Stimulated activated CD4-positive, alpha-beta T cell treated with anti-CD3 and anti-CD28 coated beads, Interleukin-12 subunit alpha, Interleukin-12 subunit beta, amount 100 ng/mL, for 48 hours (primary cell): ENCODE data around the gene UNK.
"Not testable (repeated sequence)": the region's sequence is repeated elsewhere in the genome, so short reads cannot be mapped to it uniquely, and the experiment has no call there.

Source experiments
- DNase-seq, 3 donors: peaks; one replicate each; pipeline ENCODE4 v3.0.0-alpha.2; 2020; ENCODE audit warnings: low read depth in 2 of 3, low spot score in 1 of 3

UNK gene

DNA sequence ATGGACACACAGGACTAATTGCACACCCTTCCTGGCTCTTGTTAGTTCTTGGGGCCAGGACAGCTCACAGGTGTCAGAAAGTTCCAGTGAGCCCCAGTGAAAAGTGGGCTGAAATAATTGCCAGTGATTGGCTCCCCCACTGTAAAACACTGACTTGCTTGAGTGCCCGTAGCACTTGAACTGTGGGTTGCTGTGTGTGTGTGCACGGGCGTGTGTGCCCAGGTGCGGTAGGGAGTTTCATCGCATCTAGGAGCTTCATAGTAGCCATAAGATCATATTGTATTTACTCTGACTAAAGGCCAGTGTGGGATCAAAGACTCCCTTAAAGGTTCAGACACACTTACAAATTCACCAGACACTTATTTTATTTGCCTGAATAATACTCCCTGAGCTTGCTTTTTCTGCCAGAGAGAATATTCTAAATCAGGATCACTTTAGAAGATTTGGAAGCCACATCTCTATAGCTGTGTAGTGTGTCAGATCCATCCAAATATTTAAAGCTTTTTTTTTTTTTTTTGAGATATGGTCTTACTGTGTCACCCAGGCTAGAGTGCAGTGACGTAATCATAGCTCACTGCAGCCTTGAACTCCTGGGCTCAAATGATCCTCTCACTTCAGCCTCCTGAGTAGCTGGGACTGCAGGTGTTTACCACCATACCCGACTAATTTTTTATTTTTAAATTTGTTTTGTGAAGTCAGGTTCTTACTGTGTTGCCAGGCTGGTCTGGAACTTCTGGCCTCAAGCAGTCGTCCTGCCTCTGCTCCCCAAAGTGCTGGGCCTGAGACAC, 11.4 kb downstream of the UNK start:
- DNase-seq, result no peak

DNA sequence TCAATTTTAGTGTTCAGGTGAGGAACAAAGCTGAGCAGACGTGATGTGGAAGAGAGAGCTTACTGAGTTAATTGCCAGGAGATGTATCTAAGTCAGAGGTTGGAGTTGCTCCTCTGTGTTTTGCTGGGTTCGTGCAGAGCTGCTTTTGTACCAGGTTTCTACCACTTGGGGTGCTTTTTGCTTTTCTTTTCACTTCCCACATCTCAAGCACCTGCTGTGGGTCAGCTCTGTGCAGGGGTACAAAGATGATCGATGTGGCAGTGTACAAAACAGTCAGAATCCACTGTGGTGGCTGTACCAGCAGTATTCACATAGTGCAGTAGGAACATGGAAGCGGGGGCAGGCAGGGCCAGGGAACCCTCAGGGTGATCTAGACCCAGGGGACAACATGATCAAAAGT, 14.8 kb downstream of the UNK start:
- no peak for DNase-seq

DNA sequence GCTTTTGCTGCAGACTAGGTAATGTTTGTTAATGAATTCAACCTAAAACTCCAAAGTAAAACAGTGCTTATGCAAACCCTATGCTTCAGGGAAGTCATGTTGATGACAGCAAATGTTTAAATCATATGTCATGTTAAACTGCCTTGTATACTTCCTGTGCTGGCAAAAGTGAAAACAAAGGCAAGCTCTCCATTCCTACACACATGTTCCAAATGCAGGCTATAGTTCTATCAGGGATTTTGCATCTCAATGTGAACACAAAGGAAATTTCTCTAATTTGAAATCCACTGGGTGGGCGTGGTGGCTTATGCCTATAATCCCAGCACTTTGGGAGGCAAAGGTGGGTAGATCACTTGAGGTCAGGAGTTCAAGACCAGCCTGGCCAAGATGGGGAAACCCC, 19.3 kb downstream of the UNK start:
- no peak for DNase-seq

DNA sequence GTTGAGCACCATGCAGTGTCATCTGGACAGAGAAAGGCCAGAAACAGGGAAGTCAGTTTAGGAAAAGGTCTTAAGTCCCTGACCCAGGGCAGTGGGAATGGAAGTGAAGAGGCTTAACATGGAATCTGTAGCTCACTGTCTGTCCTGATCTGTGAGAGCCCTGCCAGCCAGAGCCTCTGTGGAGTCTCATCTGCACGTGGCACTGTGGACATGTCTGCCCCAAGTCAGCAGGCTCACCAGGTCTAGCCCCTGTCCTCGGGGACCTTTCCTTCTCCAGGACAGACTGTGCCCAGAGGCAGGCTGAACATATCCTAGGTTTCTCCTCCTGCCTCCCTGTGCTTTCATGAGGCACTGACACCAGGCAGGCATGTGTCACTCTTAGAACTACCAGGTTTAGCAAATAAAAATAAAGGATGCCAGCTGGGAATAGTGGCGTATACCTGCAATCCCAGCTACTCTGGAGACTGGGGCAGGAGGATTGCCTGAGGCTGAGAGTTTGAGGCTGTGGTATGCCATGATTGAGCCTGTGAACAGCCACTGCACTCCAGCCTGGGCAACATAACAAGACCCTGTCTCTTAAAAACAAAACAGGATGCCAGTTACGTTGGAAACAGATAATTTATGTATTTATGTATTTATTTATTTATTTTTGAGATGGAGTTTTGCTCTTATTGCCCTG, 22.4 kb downstream of the UNK start:
- no peak for DNase-seq

DNA sequence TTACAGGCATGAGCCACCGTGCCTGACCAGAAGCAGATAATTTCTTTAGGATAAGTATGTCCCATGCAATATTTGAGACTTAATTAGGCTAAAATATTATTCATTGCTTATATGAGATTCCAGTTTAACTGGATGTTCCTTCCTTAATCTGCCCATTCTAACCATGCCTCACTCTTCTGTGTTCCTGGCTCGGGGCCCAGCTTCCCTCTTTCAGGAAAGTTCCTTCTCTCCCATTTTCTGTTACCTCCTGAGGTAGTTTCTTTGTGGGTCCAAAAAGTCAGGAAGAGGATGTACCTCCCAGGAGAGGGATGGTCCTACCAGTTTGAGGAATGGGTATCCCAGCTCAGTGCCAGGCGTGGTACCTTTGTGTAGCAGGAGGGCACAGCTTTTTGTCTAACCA, 23.3 kb downstream of the UNK start:
- DNase-seq, result no peak

DNA sequence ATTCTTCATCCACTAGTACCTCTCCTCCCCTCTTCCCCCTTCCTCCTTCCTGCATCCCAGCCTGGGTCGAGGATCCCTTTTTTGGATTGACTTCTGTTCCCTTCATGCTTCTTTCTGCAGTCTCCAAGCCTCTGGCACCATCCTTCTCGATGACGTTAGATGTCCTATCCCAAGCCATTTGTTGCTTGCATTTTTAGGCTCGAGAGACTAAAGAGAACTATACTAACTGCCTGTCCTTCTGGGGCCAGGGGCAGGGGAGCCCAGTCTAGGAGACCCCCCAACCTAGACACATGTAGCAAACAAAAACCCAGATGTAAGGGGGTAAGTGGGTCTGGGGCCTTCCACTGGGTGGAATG, 23.9 kb downstream of the UNK start:
- DNase-seq, result no peak

DNA sequence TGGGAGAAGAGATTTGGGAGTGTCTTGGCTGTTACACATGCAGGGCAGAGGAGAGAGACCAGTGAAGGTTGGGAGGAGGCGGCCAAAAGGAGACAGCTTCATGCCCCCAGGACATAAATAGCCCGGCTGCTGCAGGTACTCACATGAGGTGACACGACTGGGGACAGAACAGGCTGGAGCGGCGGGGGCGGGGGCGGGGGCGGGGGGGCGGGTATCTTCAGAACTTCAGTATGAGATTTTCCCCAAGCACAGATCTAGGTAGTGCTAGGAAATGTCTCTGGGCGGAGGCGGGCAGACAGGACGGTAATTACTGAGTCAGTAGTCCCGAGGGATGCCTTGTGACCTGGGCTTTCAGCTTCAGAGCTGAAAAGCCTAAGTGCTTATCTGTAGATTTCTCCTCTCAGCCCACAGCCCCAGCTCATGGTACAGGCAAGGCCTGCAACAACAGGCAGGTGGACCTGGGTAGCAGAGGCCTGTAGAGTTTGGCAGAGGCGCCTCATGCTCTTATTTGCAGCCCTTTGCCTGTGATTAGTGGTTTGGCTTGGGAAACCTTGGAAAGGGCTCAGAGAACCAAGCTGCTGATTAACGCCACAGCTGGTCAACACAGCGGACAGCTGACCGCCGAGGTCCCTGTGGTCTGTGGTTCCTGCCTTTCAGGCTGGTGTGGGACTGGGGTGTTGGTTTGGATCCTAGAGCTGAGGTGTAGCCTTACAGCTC, 24.5 kb downstream of the UNK start:
- DNase-seq, result no peak

DNA sequence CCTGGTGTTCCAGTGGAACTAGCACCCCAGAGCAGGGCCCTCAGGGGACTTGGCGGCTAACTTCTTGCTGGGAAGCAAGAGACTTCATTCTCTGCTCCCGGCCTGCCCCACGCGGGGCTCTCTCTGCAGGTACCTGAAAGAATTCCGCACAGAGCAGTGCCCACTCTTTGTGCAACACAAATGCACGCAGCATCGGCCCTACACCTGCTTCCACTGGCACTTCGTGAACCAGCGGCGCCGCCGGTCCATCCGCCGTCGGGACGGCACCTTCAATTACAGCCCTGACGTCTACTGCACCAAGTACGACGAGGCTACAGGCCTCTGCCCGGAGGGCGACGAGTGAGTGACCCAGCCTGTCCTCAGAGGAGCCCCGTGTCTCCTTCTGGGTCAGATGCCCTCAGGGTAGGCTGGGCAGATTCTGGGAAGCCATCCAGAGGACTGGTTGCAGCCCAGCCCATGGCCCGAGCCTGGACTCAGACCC, 25.1 kb downstream of the UNK start:
- no peak for DNase-seq

DNA sequence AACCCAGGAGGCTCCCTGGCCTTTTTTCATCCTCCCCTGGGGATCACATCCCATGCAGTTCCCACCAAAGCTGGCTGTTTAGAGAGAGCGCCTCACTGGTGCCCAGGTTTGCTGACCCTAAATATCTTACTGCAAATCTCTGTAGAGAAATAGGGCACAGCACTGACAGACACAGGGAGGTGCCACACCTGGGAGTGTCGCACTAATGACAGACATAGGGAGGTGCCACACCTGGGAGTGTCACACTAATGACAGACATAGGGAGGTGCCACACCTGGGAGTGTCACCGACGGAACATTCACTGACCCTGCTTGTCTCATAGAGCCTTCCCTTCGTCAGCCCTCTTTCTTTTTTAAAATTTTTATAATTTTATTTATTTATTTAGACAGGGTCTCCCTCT, 25.6 kb downstream of the UNK start:
- no peak for DNase-seq

DNA sequence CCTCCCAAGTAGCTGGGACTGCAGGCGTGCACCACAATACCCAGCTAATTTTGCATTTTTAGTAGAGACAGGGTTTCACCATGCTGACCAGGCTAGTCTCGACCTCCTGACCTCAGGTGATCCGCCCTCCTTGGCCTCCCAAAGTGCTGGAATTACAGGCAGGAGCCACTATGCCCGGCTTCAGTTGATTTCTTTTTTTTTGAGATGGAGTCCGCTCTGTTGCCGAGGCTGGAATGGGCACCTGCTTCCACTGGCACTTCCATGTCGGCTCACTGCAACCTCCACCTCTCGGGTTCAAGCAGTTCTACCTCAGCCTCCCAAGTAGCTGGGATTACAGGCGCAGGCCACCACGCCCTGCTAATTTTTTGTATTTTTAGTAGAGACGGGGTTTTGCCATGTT, 26.1 kb downstream of the UNK start:
- DNase-seq, result not testable (repeated sequence)

DNA sequence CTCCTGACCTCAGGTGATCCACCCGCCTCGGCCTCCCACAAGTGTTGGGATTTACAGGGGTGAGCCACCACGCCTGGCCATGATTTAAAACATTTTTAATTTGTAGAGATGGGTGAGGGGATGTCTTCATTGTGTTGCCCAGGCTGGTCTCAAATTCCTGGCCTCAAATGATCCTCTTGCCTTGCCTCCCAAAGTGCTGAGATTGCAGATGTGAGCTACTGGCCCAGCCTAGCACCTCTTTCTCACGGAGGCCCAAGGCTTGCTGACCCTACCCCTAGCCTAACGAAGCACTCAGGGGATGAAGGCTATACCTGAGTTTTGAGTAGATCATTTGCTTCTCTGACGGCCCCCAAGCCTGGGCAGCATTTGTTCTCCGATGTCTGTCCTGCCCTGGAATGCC, 26.6 kb downstream of the UNK start:
- DNase-seq, result no peak

DNA sequence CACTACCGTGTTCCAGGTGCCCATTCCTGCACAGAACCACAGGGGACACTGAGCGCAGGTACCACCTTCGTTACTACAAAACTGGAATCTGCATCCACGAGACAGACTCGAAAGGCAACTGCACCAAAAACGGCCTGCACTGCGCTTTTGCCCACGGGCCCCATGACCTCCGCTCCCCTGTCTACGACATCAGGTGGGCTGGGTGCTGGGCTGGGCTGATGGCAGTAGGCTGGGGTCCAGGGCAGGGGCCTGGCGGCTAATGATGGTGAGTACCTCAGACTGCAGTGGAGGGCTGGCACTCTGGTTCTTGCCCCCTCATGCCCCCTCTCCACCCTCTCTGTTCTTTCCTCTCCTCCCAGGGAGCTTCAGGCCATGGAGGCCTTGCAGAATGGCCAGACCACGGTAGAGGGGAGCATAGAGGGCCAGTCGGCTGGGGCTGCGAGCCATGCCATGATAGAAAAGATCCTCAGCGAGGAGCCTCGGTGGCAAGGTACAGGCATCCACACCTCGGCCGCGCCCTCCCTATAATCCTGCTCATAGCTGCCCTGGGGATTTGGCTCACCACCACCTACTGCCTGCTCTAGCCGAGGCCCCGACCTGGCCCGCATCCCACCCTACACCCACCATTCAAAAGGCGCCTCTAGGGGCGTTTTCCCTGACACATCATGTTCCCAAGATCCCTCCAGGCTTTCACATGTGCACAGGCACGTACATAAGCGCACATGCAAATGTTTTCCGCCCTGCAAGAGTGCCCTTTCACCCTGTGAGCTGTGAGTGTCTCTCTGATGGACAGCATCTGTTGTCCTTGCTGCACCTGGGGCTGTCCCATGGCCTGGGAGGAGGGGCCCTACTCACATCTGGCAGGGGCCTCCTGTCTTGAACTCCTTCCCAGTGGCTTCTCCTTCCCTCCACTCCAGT, 27.7 kb downstream of the UNK start:
- no peak for DNase-seq

DNA sequence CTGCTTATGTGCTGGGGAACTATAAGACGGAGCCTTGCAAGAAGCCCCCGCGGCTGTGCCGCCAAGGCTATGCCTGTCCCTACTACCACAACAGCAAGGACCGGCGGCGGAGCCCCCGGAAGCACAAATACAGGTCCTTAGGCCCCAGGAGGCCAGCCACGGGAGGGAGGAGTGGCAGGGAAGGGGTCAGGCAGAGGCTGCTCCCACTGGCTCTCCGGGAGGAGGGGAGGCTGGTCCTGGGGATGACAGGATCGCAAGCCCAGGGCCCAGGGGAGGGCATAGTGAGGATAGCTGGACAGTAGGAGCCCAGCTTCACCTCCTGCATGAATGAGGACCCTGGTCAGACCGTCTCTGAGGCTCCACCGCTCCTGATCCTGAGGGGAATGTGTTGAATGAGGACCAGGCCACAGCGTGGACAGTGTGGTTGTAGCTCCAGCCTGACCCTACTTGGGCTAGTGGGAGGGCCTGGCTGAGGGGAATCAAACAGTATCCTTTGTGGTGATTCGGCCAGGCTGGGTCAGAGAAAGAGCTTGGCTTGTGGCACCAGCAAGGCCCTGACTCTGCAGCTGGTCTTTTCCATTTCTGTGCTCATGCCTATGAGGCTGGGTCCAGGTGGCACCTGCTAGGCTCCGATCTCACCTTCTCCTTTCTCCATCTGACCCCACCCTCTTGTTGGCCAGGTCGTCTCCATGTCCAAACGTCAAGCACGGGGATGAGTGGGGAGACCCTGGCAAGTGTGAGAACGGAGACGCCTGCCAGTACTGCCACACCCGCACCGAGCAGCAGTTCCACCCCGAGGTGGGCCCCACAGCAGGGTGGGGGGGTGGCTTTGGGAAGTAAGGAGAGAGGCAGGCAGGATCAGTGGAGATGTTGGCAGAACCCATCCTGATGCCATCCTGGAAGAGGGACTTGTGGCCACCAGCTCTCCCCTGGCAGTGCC, 28.7 kb downstream of the UNK start:
- DNase-seq, result no peak

DNA sequence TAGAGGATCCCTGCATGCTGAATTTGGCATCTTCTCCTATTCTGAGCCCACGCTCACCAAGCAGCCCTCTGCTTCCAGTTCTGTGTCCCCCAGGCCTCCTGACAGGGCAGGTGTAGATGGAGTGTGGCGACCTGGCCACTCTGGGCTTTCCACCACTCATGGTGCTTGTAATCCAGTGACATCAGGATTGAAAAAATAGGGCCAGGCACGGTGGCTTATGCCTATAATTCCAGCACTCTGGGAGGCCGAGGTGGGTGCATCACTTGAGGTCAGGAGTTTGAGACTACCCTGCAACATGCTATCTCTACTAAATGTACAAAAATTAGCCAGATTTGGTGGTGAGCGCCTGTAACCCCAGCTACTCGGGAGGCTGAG, 29.4 kb downstream of the UNK start:
- no peak for DNase-seq

DNA sequence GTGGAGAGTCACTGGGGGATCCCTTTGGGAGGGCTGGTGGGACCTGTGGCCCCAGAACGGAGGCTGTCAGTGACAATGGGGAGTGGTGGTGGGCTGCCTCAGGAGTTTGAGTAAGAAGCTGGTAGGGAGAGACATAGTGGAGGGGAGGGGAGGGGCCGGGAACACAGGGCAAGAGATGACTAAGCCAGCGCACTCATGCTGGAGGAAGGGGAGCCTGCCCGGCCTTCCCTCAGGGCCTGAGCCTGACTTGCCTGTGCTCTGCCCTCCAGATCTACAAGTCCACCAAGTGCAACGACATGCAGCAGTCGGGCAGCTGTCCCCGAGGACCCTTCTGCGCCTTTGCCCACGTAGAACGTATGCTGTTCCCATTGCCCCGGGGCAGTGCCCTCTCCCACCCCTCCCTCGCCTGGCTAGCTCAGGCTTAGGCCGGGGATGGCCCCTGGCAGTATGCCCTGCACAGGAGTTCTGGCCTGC, 30.3 kb downstream of the UNK start:
- DNase-seq, result no peak

DNA sequence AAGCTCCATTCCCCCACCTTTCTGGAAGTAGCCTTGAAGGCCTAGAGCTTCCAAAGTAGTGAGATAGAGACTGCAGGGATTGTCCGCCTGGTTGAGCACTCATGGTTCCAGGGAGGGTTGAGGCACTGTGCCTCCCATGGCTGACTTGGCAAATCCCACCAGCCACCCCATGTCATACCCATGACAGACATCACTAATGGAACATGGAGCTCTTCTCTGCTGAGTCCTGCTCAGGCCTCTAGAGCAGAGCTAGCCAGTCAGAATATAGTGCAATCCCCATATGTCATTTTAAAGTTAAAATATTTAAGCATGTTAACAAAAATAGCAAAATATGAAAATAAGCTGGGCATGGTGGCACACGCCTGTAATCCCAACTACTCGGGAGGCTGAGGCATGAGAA, 30.8 kb downstream of the UNK start:
- no peak for DNase-seq

DNA sequence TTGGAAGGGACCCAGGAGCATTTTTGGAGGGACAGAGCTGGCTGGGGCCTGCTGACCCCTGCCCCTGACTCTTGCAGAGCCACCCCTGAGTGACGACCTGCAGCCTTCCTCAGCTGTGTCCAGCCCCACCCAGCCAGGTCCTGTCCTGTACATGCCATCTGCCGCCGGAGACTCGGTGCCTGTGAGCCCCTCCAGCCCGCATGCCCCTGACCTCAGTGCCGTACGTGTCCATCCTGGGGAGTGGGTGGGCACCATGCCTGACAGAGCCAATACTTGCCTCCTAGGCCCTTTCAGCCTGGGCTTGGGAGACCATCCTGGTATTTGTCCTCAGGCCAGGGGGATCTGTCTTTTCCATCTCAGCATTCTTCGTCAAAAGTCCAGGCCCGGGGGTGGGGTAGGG, 32.1 kb downstream of the UNK start:
- DNase-seq, result no peak

DNA sequence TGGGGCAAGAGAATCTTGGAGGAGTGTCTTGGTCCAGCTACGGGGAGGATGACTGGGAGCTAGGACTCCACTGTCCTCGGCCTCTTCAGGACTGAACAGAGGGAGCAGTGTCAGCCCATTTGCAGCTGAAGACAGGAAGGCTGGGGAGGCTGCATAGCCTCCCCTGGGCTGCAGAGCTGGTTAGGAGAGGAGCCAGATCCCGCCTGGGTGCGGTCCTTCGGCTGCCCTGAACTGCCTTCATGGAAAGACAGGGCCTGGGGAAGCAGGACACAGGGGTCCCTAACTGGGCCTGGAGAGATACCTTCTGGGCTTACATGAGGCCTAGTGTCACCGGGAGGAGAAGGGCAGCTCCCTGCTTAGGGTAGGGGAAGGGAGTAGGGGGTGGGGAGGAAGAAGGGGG, 33.0 kb downstream of the UNK start:
- no peak for DNase-seq

DNA sequence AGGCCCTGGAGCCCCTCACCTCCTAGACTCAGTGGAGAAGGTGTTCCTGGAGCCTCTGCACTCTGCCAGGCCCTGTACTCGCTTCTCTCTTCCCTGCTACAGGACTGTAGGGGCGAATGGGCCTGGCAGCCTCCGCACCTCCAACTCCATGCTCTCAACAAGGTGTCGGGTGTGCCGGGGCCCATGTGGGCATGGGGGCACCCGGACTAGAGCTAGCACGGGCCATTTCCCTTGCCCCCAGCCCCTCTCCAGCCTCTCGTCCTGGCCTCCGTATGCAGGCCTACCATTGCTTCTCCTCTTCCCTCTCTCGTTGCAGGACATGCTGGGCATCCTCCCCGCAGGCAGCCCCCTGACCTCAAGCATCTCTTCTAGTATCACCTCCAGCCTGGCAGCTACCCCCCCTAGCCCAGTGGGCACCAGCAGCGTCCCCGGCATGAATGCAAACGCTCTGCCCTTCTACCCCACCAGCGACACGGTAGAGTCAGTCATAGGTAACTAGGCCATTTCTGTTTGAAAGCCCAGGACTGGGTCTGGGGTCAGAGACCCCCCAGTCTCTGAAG, 33.8 kb downstream of the UNK start:
- DNase-seq, result no peak

DNA sequence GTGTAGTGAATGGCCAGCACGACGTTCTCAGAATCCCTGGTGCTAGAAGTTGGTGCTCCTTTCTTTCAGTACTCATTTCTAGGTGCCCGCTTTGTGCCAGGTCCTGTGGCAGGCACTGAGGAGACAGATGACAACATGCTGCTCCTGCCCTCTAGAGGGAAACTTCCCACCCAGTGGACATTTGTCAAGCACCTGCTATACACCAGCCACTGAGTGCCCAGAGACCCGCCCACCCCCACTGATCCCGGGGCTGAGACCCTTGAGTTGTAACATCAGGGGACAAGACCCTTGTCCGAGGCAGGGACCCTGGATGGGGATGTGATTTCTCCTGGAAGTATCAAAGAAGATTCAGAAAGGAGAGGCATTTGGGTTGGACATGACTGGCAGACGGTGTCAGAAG, 34.5 kb downstream of the UNK start:
- DNase-seq, result no peak
